Inflammatory macrophage (primary cell): Measurements from ENCODE around the gene SGSM1.
"Not testable (repeated sequence)": the region's sequence is repeated elsewhere in the genome, so short reads cannot be mapped to it uniquely, and the experiment has no call there.

Experiments used
- DNase-seq, 2 donors: peaks; one replicate each; pipeline ENCODE4 v3.0.0-alpha.2; 2020 to 2022

The SGSM1 gene

GRCh38 chr22:24837517-24837916 is 31.5 kb downstream of the SGSM1 start:
- DNase-seq, result not testable (repeated sequence)

DNA sequence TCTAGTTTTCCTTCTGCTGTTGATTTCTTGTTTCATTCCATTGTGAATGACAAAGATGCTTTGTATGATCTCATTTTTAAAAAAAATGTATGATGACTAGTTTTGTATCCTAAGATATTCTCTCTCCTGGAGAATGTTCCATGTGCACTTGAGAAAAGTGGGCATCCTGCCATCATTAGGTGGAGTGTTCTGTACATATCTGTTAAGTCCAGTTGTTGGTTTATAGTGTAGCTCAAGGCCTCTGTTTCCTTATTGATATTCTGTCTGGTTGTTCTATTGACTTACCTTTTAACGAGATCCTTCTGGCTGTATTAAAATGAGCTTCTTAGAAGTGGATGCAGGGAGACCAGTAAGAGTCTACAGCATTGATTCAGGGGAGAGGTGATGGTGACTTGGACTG is 35.2 kb downstream of the SGSM1 start:
- no peak for DNase-seq

GRCh38 chr22:24843048-24843447 is 37.0 kb downstream of the SGSM1 start:
- no peak for DNase-seq

GRCh38 chr22:24845041-24845898 is 39.3 kb downstream of the SGSM1 start:
- peak; percentile 21 to 51 for DNase-seq

DNA sequence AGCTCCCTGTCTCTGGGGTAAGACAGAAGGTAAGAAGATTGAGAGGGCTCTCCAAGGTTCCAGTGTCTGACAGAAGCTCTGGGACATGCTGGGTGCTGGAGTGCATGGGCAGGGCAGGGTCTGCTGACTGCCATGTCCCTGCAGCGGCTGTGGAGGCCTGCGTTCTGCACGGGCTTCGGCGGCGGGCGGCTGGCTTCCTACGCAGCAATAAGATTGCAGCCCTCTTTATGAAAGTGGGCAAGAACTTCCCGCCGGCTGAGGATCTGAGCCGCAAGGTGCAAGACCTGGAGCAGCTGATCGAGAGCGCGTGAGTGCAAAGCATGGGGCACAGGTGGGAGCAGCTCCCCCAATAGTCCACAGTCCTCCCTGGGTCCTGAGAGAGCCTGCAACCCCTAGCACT is 41.5 kb downstream of the SGSM1 start:
- no peak for DNase-seq

- DNase-seq, result no peak
These were observed 42.7 kb downstream of the SGSM1 start for GRCh38 chr22:24848559-24849168.

DNA sequence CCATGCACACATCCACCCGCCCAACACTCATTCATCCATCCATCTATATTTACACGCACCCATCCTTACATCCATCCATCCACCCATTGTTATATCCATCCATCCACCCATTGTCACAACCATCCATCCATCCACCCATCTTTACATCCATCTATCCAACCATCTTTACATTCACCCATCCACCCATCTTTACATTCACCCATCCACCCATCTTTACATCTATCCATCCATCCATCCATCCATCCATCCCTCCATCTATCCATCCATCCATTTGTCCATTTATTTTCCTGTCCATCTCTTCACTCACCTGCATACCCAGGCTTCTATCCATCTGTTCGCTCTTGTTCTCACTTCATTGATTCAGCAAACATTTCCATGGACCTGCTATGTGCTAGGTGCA is 49.8 kb downstream of the SGSM1 start:
- no peak for DNase-seq

- no peak for DNase-seq
These were observed 51.6 kb downstream of the SGSM1 start for GRCh38 chr22:24857576-24857975.

DNA sequence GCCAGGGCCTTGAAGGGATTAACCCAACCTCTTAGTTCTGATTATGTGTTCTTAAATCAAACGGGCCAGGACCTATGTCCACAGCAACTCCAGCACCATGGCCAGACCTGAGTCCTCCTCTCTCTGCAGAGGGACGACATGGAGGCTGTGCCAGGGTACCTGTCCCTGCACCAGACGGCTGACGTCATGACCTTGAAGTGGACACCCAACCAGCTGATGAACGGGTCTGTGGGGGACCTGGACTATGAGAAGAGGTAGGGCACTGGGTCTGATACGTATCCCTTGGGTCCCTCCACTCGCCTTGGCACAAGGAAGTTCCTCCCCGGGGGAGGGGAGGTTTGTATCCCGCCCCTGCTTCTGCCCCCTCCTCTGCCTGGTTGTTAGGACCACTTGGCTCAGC is 53.6 kb downstream of the SGSM1 start:
- no peak for DNase-seq

GRCh38 chr22:24865508-24865907 is 59.5 kb downstream of the SGSM1 start:
- DNase-seq, result no peak

- DNase-seq, result peak; percentile 76 to 89
These were observed 61.5 kb downstream of the SGSM1 start for GRCh38 chr22:24867323-24868022.

- no peak for DNase-seq
These were observed 63.0 kb downstream of the SGSM1 start for GRCh38 chr22:24868979-24869378.

DNA sequence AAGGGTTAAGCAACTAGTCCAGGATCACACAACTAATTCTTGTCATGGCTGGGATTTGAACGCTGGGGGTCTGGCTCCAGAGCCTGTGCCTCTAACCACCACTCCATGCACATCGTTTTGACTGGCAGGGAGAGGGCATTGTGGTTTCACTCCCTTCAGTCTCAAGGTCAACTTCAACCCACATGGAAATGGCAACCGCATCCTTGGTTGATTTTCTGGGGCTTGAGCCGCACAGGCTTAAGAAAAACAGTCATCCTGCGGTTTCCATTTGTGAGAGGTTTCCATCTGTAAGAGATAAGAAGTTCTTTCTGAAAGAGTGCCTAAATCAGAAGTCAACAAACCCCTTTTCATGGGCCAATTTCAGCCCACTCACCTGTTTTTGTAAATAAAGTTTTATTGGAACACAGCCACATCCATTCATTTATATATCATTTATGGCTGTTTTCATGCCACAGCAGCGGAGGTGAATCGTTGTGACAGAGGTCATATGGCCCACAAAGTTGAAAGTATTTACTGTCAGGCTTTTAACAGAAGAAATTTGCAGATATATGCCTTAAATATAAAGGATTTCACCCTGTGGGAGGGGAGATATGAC is 65.7 kb downstream of the SGSM1 start:
- DNase-seq, result no peak

GRCh38 chr22:24873226-24873625 is 67.2 kb downstream of the SGSM1 start:
- DNase-seq, result no peak

DNA sequence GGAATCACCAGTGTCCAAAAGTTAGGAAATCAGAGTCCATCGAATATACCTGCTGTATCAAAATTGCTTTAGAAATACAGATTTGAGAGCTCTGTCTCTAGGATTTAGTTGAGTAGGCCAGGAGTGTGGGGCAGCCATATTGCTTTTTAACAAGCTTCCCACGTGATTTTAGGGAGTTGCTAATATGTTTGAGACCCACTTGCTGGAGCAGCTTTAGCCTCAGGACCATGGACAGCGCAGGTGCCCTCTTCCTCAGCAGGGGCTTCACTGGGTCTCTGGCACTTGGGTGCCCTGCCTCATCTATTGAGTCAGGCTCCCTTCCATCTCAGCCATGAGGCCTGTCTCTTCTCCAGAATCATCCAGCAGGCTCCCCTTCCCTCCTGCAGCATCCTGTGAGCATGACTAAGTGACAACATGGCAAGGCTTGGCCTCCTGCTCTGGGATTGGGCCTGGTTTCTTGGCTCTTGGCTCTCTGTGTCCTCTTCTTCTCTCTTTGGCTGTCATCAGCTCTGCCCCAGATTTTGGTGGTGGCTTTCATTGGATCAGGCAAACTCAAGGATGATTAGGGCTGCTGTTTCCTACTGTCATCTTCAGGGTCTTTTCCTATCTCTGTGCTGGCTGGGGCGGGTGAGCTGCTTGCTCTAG is 70.0 kb downstream of the SGSM1 start:
- peak in 1 of 2 donors; percentile 2 for DNase-seq

- DNase-seq, result no peak
These were observed 70.7 kb downstream of the SGSM1 start for GRCh38 chr22:24876700-24877099.

- DNase-seq, result no peak
These were observed 73.0 kb downstream of the SGSM1 start for GRCh38 chr22:24878969-24879368.

- DNase-seq, result peak in 1 of 2 donors; percentile 30
These were observed 77.4 kb downstream of the SGSM1 start for GRCh38 chr22:24883432-24883831.

DNA sequence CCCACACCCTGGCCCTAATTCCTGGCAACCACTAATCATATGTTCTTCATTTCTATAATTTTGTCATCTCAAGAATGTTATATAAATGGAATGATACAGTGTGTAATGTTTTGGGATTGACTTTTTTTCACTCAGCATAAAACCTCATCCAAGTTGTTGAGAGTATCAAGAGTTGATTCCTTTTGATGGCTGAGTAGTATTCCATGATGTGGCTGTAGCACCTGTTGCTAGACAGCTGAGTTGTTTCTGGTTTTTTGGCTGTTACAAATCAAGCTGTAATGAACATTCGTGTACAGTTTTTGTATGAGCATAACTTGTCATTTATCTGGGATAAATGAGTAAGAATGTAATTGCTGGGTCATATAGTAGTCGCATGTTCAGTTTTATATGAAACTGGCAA is 81.2 kb downstream of the SGSM1 start:
- no peak for DNase-seq

GRCh38 chr22:24893341-24894070 is 87.5 kb downstream of the SGSM1 start:
- no peak for DNase-seq

GRCh38 chr22:24894220-24894975 is 88.4 kb downstream of the SGSM1 start:
- DNase-seq, result peak; percentile 9
